GM19395 (cell line): ENCODE results near the gene ANKRD10.
A peak's percentile ranks its signal among the peaks of the same experiment; 100 is the strongest.

Experiments used
- ATAC-seq: cut with Tn5 transposase; IDR thresholded peaks from one replicate; pipeline ENCODE4 v1.9.1; 2021; ENCODE audit warnings: mild to moderate bottlenecking, moderate library complexity; ENCODE audit not compliant: unreplicated experiment

ANKRD10 gene

GRCh38 chr13:110945928-110946570, 31.2 kb upstream of the ANKRD10 start:
- no peak for ATAC-seq

GRCh38 chr13:110944968-110945927, 30.4 kb upstream of the ANKRD10 start:
- ATAC-seq = no peak

- ATAC-seq = peak; percentile 55
Measured at GRCh38 chr13:110944121-110944967, 29.5 kb upstream of the ANKRD10 start.

- peak; percentile 87 for ATAC-seq
Measured at GRCh38 chr13:110942248-110942981, 27.5 kb upstream of the ANKRD10 start.

- no peak for ATAC-seq
Measured at GRCh38 chr13:110938662-110939421, 24.0 kb upstream of the ANKRD10 start.

- no peak for ATAC-seq
Measured at GRCh38 chr13:110937511-110938285, 22.8 kb upstream of the ANKRD10 start.

- no peak for ATAC-seq
Measured at GRCh38 chr13:110936519-110936918, 21.6 kb upstream of the ANKRD10 start.

GRCh38 chr13:110932588-110932987, 17.7 kb upstream of the ANKRD10 start:
- ATAC-seq = no peak

GRCh38 chr13:110929104-110929777, 14.4 kb upstream of the ANKRD10 start:
- ATAC-seq = no peak

- ATAC-seq = no peak
Measured at GRCh38 chr13:110925023-110925612, 10.2 kb upstream of the ANKRD10 start.

GRCh38 chr13:110924639-110924934, 9.7 kb upstream of the ANKRD10 start:
- no peak for ATAC-seq

GRCh38 chr13:110923777-110924638, 9.1 kb upstream of the ANKRD10 start:
- ATAC-seq = no peak

GRCh38 chr13:110923086-110923485, 8.2 kb upstream of the ANKRD10 start:
- no peak for ATAC-seq

GRCh38 chr13:110922506-110922905, 7.6 kb upstream of the ANKRD10 start:
- no peak for ATAC-seq

- ATAC-seq = no peak
Measured at GRCh38 chr13:110921695-110922094, 6.8 kb upstream of the ANKRD10 start.

- ATAC-seq = no peak
Measured at GRCh38 chr13:110921209-110921608, 6.3 kb upstream of the ANKRD10 start.

- ATAC-seq = no peak
Measured at GRCh38 chr13:110920038-110920437, 5.2 kb upstream of the ANKRD10 start.
